NCI-H1105 (cell line): ENCODE measurements around the gene ZSCAN30.
A peak's percentile ranks its signal among the peaks of the same experiment; 100 is the strongest.
"Not testable (repeated sequence)": the region's sequence is repeated elsewhere in the genome, so short reads cannot be mapped to it uniquely, and the experiment has no call there.

Experiments used
- DNase-seq: peaks from one replicate; lab custom pipeline; 2025; lab: John Stamatoyannopoulos, UW

The ZSCAN30 gene

DNA sequence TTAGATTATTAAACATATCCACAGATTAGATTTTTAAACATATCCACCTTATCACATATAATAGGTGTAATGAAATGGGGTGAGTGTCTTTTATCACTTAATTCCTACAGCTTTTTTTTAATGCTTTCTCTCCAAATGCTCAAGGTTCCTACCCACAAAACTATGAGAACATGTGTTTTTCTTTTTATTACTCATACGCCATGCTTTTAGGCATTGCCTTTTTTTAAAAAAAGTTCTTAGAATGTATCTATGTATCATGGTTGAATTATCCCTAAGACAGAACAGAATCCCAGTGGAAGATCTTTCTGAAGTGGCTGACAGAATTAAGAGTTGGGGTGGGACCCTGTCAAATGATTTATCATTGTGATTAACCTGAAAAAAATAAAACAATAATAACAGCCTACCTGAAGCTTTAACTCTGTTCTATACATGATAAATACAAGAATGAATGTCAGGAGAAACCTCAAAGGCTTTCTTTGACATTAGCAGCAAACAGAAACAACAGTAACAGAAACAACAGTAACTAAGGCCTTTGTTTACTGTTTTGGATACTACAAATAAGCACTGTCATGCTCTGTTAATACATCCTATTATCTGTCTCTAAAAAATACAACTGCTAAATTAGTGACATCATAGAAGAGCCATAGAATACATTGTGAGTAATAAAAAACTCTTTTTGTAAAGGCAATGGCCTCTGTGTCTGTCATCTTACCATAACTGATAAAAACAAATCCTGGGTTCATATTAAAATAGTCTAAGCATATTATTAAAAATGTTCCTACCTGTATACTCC lies 53.3 kb downstream of the ZSCAN30 start:
- no peak for DNase-seq

DNA sequence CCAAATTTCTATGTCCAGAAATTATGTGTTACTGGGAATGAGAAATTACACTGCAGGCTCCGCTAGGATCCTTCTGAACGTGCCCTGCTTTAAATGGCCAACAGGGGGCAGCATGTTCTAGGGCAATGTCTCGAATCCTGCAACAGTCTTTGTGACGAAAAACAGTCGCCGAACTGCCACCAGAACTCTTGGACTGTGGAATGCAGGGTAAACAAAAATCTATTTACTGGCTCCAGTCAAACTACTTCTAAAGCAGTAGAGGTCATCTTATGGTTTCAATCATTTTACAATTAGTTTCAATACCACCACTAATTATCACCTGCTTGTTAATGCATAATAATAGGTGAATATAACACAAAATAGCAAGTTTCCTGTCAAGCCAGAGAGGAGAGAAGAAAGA lies 59.0 kb downstream of the ZSCAN30 start:
- peak; percentile 15 for DNase-seq

DNA sequence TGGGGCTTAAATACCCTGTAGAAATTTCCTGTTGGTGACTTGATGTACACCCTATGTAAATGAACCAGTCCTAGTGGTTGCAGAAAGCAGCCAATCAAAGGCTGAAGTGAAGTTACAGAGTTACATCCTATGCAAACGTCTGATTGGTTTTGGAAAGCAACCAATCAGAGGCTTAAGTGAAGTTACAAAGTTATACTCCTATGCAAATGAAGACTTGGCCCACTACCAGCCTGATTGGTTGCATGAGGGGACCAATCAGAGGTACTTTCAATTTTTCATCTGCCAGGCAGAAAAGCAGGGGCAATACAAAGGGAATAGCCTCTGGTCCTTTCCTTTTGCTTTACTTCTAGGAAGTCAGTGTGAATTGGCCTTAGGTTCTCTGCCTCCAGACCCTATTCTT lies 62.8 kb downstream of the ZSCAN30 start:
- no peak for DNase-seq

GRCh38 chr18:35223797-35224196 lies 66.2 kb downstream of the ZSCAN30 start:
- no peak for DNase-seq

DNA sequence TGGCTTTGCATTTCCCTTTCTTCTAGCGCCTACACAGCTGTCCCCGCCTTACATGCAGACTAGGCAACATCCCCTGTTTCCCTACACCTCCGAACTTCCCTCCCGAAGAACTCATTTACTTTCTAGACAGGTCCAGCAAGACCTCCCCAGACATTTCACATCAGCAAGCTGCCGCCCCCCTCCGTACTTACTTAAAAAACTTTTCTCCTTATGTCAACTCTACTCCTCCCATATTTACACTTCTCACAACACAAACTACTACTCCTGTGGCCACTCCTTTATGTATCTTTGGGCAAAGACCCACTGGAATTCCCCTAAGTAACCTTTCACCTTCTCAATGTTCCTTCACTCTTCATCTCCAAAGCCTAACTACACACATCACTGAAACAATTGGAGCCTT lies 69.6 kb downstream of the ZSCAN30 start:
- DNase-seq, result no peak

DNA sequence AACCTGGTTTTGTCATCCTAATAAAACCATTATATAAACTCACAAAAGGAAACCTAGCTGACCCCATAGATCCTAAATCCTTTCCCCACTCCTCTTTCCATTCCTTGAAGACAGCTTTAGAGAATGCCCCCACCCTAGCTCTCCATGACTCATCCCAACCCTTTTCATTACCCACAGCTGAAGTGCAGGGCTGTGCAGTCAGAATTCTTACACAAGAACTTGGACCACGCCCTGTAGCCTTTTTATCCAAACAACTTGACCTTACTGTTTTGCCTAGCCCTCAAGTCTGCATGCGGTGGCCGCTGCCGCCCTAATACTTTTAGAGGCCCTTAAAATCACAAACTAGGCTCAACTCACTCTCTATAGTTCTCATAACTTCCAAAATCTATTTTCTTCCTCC lies 70.7 kb downstream of the ZSCAN30 start:
- DNase-seq, result not testable (repeated sequence)

GRCh38 chr18:35216611-35217010 lies 73.4 kb downstream of the ZSCAN30 start:
- DNase-seq, result not testable (repeated sequence)

DNA sequence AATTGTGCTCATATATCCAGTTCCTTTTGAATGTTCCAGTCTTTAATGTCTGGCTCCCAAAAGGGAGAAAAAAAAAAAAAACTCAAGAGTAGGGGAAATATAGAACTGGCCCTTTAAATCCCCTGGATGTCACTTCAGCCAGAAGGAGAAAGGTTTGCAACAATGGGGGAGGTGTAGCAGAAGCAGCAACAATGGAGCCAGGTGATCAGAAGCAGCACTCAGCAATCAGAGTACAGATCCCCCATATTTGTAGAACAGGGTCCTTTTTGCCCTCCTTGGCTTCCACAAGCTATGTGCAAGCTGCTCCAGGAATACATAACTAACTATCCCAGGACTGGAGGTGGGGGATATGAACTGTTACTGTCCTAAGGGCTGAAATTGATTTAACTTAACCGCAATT lies 75.0 kb downstream of the ZSCAN30 start:
- DNase-seq, result peak; percentile 6

DNA sequence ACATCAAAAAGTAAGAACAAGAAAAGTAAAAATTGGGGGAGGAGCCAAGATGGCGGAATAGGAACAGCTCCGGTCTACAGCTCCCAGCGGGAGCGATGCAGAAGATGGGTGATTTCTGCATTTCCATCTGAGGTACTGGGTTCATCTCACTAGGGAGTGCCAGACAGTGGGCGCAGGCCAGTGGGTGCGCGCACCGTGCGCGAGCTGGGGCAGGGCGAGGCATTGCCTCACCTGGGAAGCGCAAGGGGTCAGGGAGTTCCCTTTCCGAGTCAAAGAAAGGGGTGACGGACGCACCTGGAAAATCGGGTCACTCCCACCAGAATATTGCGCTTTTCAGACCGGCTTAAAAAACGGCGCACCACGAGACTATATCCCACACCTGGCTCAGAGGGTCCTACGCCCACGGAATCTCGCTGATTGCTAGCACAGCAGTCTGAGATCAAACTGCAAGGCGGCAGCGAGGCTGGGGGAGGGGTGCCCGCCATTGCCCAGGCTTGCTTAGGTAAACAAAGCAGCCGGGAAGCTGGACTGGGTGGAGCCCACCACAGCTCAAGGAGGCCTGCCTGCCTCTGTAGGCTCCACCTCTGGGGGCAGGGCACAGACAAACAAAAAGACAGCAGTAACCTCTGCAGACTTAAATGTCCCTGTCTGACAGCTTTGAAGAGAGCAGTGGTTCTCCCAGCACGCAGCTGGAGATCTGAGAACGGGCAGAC lies 84.1 kb downstream of the ZSCAN30 start:
- DNase-seq, result not testable (repeated sequence)

DNA sequence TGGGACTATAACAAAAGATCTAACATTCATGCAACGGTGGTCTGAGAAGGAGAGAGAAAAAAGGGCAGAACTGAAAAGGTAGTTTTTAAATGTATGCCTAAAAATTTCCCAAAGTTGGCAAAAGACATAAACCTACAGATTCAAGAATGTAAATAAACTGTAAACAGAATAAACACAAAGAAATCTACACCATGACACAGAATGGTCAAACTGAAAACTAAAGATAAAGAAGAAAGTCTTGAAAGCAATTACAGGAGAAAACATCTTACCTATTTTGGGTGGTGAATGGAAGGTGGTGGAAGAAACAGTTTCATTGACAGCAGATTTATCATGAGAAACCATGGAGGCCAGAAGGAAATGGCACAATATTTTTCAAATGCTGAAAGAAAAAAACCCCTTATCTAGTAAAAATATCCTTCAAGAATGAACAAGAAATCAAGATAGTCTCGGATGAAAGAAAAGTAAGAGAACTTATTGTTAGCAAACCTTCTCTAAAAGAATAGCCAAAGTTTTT lies 84.8 kb downstream of the ZSCAN30 start:
- DNase-seq, result no peak

DNA sequence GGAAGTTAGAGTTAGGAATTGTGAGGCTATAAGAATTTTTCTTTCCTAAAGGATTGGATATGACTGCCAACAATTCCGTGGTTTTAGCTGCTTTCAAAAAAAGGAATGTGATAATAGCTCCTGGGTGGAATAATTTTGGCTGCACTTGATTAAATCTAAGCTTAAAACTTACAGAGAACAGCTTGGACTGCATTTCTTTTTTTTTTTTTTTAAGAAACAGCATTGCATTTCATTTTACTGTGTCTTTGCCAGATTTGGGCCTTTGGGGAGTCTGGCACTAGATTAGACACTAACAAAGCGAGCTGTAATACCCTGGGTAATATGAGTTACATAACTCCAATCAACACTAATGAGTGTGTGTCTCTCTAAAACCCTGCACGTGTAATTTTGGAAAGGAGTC lies 87.0 kb downstream of the ZSCAN30 start:
- no peak for DNase-seq

DNA sequence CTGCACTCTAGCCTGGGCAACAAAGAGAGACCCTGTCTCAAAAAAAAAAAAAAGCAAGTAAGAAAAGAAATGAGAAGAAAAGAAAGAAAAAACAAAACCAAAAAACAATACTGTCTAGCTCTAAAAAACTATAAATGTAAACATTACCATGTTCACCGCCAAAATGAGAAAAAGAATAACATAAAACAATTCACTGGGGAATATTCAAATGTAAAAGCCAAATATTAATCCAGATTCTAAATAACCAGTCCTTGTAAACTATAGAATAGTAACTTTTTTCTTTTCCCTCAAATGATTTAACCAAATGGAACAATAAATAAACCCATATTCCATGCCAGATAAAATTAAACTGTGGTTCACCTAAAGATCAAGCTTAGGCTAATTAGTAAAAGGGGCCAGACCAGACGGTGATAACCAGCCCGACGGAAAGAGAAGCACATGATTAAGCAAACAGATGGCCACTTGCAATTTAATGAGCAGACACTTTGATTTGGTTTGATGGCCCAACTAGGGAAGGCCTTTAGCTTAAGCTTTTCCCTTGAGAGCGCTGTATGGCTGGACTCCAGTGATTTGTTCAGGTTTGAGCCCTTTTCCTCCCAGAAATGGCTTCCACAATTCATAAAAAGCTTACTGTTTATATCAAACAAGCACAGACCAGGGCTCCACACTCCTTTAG lies 88.6 kb downstream of the ZSCAN30 start:
- peak; percentile 2 for DNase-seq
